Stimulated activated effector memory CD8-positive, alpha-beta T cell treated with anti-CD3 and anti-CD28 coated beads, Interleukin-12 subunit alpha, Interleukin-12 subunit beta, amount 100 ng/mL, for 72 hours (primary cell): ENCODE results near the gene ZSCAN32.

Experiments
- ATAC-seq: fragments of 150-1000 bp; cut with Tn5 transposase; 2 replicates; pipeline ENCODE4 v1.10.0; 2021
- DNase-seq, 2 donors: peaks; one replicate each; pipeline ENCODE4 v3.0.0; 2021 to 2022; ENCODE audit warnings: low spot score in 2 of 2
- H3K27ac Mint-ChIP-seq: one replicate; pipeline ENCODE4 v1.8.0; 2022; ENCODE audit warnings: mild to moderate bottlenecking, mixed read lengths
- H3K36me3 Mint-ChIP-seq: one replicate; pipeline ENCODE4 v1.8.0; 2022; ENCODE audit warnings: mild to moderate bottlenecking, mixed read lengths
- H3K4me1 Mint-ChIP-seq: one replicate; pipeline ENCODE4 v1.8.0; 2022; ENCODE audit warnings: mixed read lengths
- H3K4me3 Mint-ChIP-seq: one replicate; pipeline ENCODE4 v1.8.0; 2022; ENCODE audit warnings: mild to moderate bottlenecking, mixed read lengths
- H3K9me3 Mint-ChIP-seq: one replicate; pipeline ENCODE4 v1.8.0; 2022; ENCODE audit warnings: mixed read lengths

The ZSCAN32 gene

GRCh38 chr16:3400779-3401688, at the start of gene ZSCAN32, which contains the start of gene ZNF174:
ZSCAN32 (minus strand) TSS chr16:3401004; CDS start chr16:3397557, 3,447 bp downstream.
ZNF174 (plus strand) TSS chr16:3401215; CDS start chr16:3402005, 790 bp downstream.
- H3K4me1 Mint-ChIP-seq = peaks cover 43% of the 10 kb centered on the region
- DNase-seq (peak; percentile 98 to 100), ATAC-seq (peak; percentile 99)
- peaks cover 12% of the 10 kb centered on the region for H3K9me3 Mint-ChIP-seq
- H3K36me3 Mint-ChIP-seq = peaks cover 43% of the 10 kb centered on the region
- peak within 1 kb of the TSS; percentile 85 for H3K27ac Mint-ChIP-seq
- H3K4me3 Mint-ChIP-seq = peak within 1 kb of the TSS; percentile 89

- peaks cover 7% of the 10 kb centered on the region for H3K9me3 Mint-ChIP-seq
- peaks cover 11% of the 10 kb centered on the region for H3K4me1 Mint-ChIP-seq
- DNase-seq = no peak
- peak; percentile 88 for ATAC-seq
- H3K36me3 Mint-ChIP-seq = peaks cover 65% of the 10 kb centered on the region
- peak overlapping the region; percentile 89 for H3K4me3 Mint-ChIP-seq
- H3K27ac Mint-ChIP-seq = peak overlapping the region; percentile 97
These were observed 43.2 kb upstream of the ZSCAN32 start for GRCh38 chr16:3444032-3444388.

- Mint-ChIP-seq H3K9me3 (peaks cover 7% of the 10 kb centered on the region), H3K36me3 (peaks cover 62% of the 10 kb centered on the region), H3K4me3 (peak within 1 kb of the TSS; percentile 89)
These were observed 42.6 kb upstream of the ZSCAN32 start, which contains the start of the genes NAA60 and ZNF597 for GRCh38 chr16:3443108-3444031. NAA60 (plus strand) TSS chr16:3443680; CDS start chr16:3476228, 32,548 bp downstream. ZNF597 (minus strand) TSS chr16:3443504; CDS start chr16:3443153, 351 bp downstream.

GRCh38 chr16:3439637-3440036, 38.8 kb upstream of the ZSCAN32 start:
- H3K9me3 Mint-ChIP-seq = peaks cover 7% of the 10 kb centered on the region
- H3K4me3 Mint-ChIP-seq = no peak overlapping the region
- no peak overlapping the region for H3K27ac Mint-ChIP-seq
- no peak for DNase-seq
- H3K4me1 Mint-ChIP-seq = peaks cover 11% of the 10 kb centered on the region
- H3K36me3 Mint-ChIP-seq = peaks cover 52% of the 10 kb centered on the region
- no peak for ATAC-seq

More at GRCh38 chr16:3443108-3444031, 42.6 kb upstream of the ZSCAN32 start, which contains the start of the genes NAA60 and ZNF597:
- peak within 1 kb of the TSS; percentile 97 for H3K27ac Mint-ChIP-seq
- H3K4me1 Mint-ChIP-seq = peaks cover 11% of the 10 kb centered on the region
- DNase-seq (peak; percentile 46 to 81), ATAC-seq (peak; percentile 93)

GRCh38 chr16:3434373-3434772, 33.6 kb upstream of the ZSCAN32 start:
- ATAC-seq (no peak), DNase-seq (no peak)
- H3K4me3 Mint-ChIP-seq = no peak overlapping the region
- peaks cover 14% of the 10 kb centered on the region for H3K4me1 Mint-ChIP-seq
- peaks cover 4% of the 10 kb centered on the region for H3K9me3 Mint-ChIP-seq
- H3K36me3 Mint-ChIP-seq = peaks cover 29% of the 10 kb centered on the region
- H3K27ac Mint-ChIP-seq = no peak overlapping the region

- Mint-ChIP-seq H3K9me3 (peaks cover 4% of the 10 kb centered on the region), H3K27ac (peak overlapping the region; percentile 70), H3K4me3 (peak overlapping the region; percentile 64), H3K4me1 (peaks cover 14% of the 10 kb centered on the region), H3K36me3 (peaks cover 15% of the 10 kb centered on the region)
- DNase-seq (peak; percentile 19 to 65), ATAC-seq (peak; percentile 88)
These were observed 31.0 kb upstream of the ZSCAN32 start for GRCh38 chr16:3431779-3432219.

- DNase-seq (no peak), ATAC-seq (no peak)
- Mint-ChIP-seq H3K4me1 (no peaks in the 10 kb centered on the region), H3K27ac (no peak overlapping the region), H3K36me3 (peaks cover under 1% of the 10 kb centered on the region), H3K9me3 (peaks cover 14% of the 10 kb centered on the region), H3K4me3 (no peak overlapping the region)
These were observed 13.1 kb upstream of the ZSCAN32 start for GRCh38 chr16:3413730-3414379.

- Mint-ChIP-seq H3K4me1 (no peaks in the 10 kb centered on the region), H3K27ac (no peak overlapping the region), H3K4me3 (no peak overlapping the region), H3K9me3 (peaks cover 23% of the 10 kb centered on the region), H3K36me3 (peaks cover 37% of the 10 kb centered on the region)
- ATAC-seq (no peak), DNase-seq (no peak)
These were observed 7.9 kb upstream of the ZSCAN32 start for GRCh38 chr16:3408561-3409197.

GRCh38 chr16:3401719-3402397, 1.1 kb upstream of the ZSCAN32 start:
- H3K4me1 Mint-ChIP-seq = peaks cover 34% of the 10 kb centered on the region
- H3K4me3 Mint-ChIP-seq = peak overlapping the region; percentile 89
- ATAC-seq (no peak), DNase-seq (no peak)
- H3K36me3 Mint-ChIP-seq = peaks cover 43% of the 10 kb centered on the region
- peak overlapping the region; percentile 85 for H3K27ac Mint-ChIP-seq
- peaks cover 11% of the 10 kb centered on the region for H3K9me3 Mint-ChIP-seq

- Mint-ChIP-seq H3K9me3 (peaks cover 10% of the 10 kb centered on the region), H3K27ac (peak overlapping the region; percentile 85), H3K4me1 (peaks cover 47% of the 10 kb centered on the region), H3K4me3 (peak overlapping the region; percentile 89), H3K36me3 (peaks cover 43% of the 10 kb centered on the region)
- DNase-seq = no peak
- peak; percentile 58 for ATAC-seq
These were observed 392 bp downstream of the ZSCAN32 start for GRCh38 chr16:3400446-3400778.

GRCh38 chr16:3389663-3390338, 11.0 kb downstream of the ZSCAN32 start:
- Mint-ChIP-seq H3K36me3 (peaks cover 89% of the 10 kb centered on the region), H3K27ac (no peak overlapping the region), H3K4me3 (no peak overlapping the region), H3K9me3 (peaks cover 34% of the 10 kb centered on the region), H3K4me1 (peaks cover 14% of the 10 kb centered on the region)
- ATAC-seq = no peak
- DNase-seq = no peak

GRCh38 chr16:3388325-3388724, 12.5 kb downstream of the ZSCAN32 start:
- Mint-ChIP-seq H3K36me3 (peaks cover 89% of the 10 kb centered on the region), H3K4me1 (peaks cover 7% of the 10 kb centered on the region), H3K27ac (no peak overlapping the region), H3K4me3 (no peak overlapping the region), H3K9me3 (peaks cover 40% of the 10 kb centered on the region)
- DNase-seq = no peak
- no peak for ATAC-seq

- Mint-ChIP-seq H3K36me3 (peaks cover 48% of the 10 kb centered on the region), H3K27ac (no peak overlapping the region), H3K9me3 (peaks cover 46% of the 10 kb centered on the region), H3K4me3 (no peak overlapping the region), H3K4me1 (no peaks in the 10 kb centered on the region)
- ATAC-seq = no peak
- no peak for DNase-seq
These were observed 17.8 kb downstream of the ZSCAN32 start for GRCh38 chr16:3383045-3383448.
